Fibroblast of skin of abdomen (primary cell): ENCODE data around the gene DMTF1.

Source experiments
- DNase-seq: peaks from one replicate; pipeline ENCODE4 v3.0.0-alpha.2; 2013

Gene DMTF1

GRCh38 chr7:87146740-87147386 is 5.4 kb upstream of the DMTF1 start:
- no peak for DNase-seq

- DNase-seq: no peak
Measured at GRCh38 chr7:87147500-87147899, 4.8 kb upstream of the DMTF1 start.

GRCh38 chr7:87148332-87148955 is 3.8 kb upstream of the DMTF1 start:
- DNase-seq: peak; percentile 6

- no peak for DNase-seq
Measured at GRCh38 chr7:87151002-87151728, 1.1 kb upstream of the DMTF1 start.

- DNase-seq: no peak
Measured at GRCh38 chr7:87151729-87152111, 533 bp upstream of the DMTF1 start.

- peak; percentile 6 for DNase-seq
Measured at GRCh38 chr7:87152897-87153641, 816 bp downstream of the DMTF1 start.

- DNase-seq: no peak
Measured at GRCh38 chr7:87154166-87154565, 1.9 kb downstream of the DMTF1 start.

GRCh38 chr7:87154569-87154968 is 2.3 kb downstream of the DMTF1 start:
- no peak for DNase-seq

- DNase-seq: no peak
Measured at GRCh38 chr7:87155788-87156187, 3.5 kb downstream of the DMTF1 start.

- no peak for DNase-seq
Measured at GRCh38 chr7:87156709-87157108, 4.5 kb downstream of the DMTF1 start.

GRCh38 chr7:87159538-87159937 is 7.3 kb downstream of the DMTF1 start:
- DNase-seq: no peak

GRCh38 chr7:87164433-87164832 is 12.2 kb downstream of the DMTF1 start:
- no peak for DNase-seq

- no peak for DNase-seq
Measured at GRCh38 chr7:87170828-87171227, 18.6 kb downstream of the DMTF1 start.

GRCh38 chr7:87171282-87171934 is 19.2 kb downstream of the DMTF1 start:
- no peak for DNase-seq

- no peak for DNase-seq
Measured at GRCh38 chr7:87173471-87173870, 21.2 kb downstream of the DMTF1 start.

- DNase-seq: no peak
Measured at GRCh38 chr7:87178320-87178719, 26.1 kb downstream of the DMTF1 start.

GRCh38 chr7:87179180-87179579 is 26.9 kb downstream of the DMTF1 start:
- no peak for DNase-seq

- DNase-seq: no peak
Measured at GRCh38 chr7:87187120-87187519, 34.9 kb downstream of the DMTF1 start.

- DNase-seq: no peak
Measured at GRCh38 chr7:87188930-87189329, 36.7 kb downstream of the DMTF1 start.

GRCh38 chr7:87190783-87191182 is 38.5 kb downstream of the DMTF1 start:
- no peak for DNase-seq

GRCh38 chr7:87192784-87193487 is 40.7 kb downstream of the DMTF1 start:
- DNase-seq: no peak

GRCh38 chr7:87193912-87194311 is 41.7 kb downstream of the DMTF1 start:
- no peak for DNase-seq
